HepG2 (cell line): ENCODE results near the gene TNFRSF6B. TPM values are rescaled to one million over a fixed set of nuclear protein-coding genes. Genes with fewer than 3 reads are reported as not detected.

Experiments used
- REPIN1 ChIP-seq: sonication (generic); formaldehyde crosslinking; IDR thresholded peaks from 2 replicates; pipeline ENCODE4 v1.8.0; 2022; ENCODE audit warnings: missing genetic modification reagents, low read depth, mild to moderate bottlenecking, borderline replicate concordance
- SETDB1 ChIP-seq: sonication (generic); formaldehyde crosslinking; IDR thresholded peaks from 2 replicates; pipeline ENCODE4 v1.5.1; 2020; ENCODE audit warnings: missing genetic modification reagents, mild to moderate bottlenecking, borderline replicate concordance
- TGIF2 ChIP-seq: IDR thresholded peaks from 2 replicates; pipeline ENCODE4 v1.6.1; 2016; ENCODE audit warnings: control low read depth, missing compliant biosample characterization
- ZNF720 ChIP-seq: sonication (generic); formaldehyde crosslinking; IDR thresholded peaks from 2 replicates; pipeline ENCODE4 v1.4.0; 2020; ENCODE audit warnings: missing genetic modification reagents
- ZNF777 ChIP-seq: sonication (generic); formaldehyde crosslinking; IDR thresholded peaks from 2 replicates; pipeline ENCODE4 v1.4.0; 2020; ENCODE audit warnings: missing genetic modification reagents
- ZSCAN29 ChIP-seq: sonication (generic); formaldehyde crosslinking; conservative IDR thresholded peaks from 2 replicates; pipeline ENCODE4 v1.4.0; 2020; ENCODE audit warnings: mild to moderate bottlenecking, missing genetic modification reagents
- polyA plus RNA-seq, 8 experiments: library from polyadenylated mRNA; depleted of rRNA in 3 of 8; stranded (reverse) in 7 of 8; unstranded in 1 of 8; fragments of >200 nt; fragmentation: Illumina TruSeq in 4 of 8; extraction: Trizol in 4 of 8; gene quantifications; 2 replicates each; pipeline versions ENCODE4 v1.2.1 to v1.2.3, GENCODE V29; 2011 to 2016; ENCODE audit warnings: low read depth in 4 of 8, missing spikeins in 1 of 8, mixed read lengths in 1 of 8; ENCODE audit not compliant: insufficient read depth in 1 of 8
- total RNA-seq, 5 experiments: library from RNA; depleted of rRNA; stranded (reverse); fragments of >200 nt; fragmentation: Illumina TruSeq; extraction: Trizol; gene quantifications; 2 replicates each; pipeline ENCODE4 v1.2.3, GENCODE V29; 2016; ENCODE audit warnings: low read depth in 1 of 5
- TF ChIP-seq, protein P1 (sequence below): sonication (generic); formaldehyde crosslinking; IDR thresholded peaks from 2 replicates; pipeline ENCODE4 v1.4.0; 2020; ENCODE audit warnings: low read depth, missing genetic modification reagents
- TF ChIP-seq, protein P2 (sequence below): sonication (generic); formaldehyde crosslinking; IDR thresholded peaks from 2 replicates; pipeline ENCODE4 v1.4.0; 2020; ENCODE audit warnings: missing genetic modification reagents
- TF ChIP-seq, protein P3 (sequence below): sonication (generic); formaldehyde crosslinking; IDR thresholded peaks from 2 replicates; pipeline ENCODE4 v1.4.0; 2020; ENCODE audit warnings: low read depth, mild to moderate bottlenecking, missing genetic modification reagents
- TF ChIP-seq, protein P4 (sequence below): sonication (generic); IDR thresholded peaks from 2 replicates; pipeline ENCODE4 v1.6.1; 2016; ENCODE audit warnings: low read depth, borderline replicate concordance

Gene TNFRSF6B
- total and polyA plus RNA-seq, 2 of the 13 experiments (the other 11 are each of a cell fraction or from before 2014, with no cell fraction given), result 0.24 TPM; not detected in 1

DNA sequence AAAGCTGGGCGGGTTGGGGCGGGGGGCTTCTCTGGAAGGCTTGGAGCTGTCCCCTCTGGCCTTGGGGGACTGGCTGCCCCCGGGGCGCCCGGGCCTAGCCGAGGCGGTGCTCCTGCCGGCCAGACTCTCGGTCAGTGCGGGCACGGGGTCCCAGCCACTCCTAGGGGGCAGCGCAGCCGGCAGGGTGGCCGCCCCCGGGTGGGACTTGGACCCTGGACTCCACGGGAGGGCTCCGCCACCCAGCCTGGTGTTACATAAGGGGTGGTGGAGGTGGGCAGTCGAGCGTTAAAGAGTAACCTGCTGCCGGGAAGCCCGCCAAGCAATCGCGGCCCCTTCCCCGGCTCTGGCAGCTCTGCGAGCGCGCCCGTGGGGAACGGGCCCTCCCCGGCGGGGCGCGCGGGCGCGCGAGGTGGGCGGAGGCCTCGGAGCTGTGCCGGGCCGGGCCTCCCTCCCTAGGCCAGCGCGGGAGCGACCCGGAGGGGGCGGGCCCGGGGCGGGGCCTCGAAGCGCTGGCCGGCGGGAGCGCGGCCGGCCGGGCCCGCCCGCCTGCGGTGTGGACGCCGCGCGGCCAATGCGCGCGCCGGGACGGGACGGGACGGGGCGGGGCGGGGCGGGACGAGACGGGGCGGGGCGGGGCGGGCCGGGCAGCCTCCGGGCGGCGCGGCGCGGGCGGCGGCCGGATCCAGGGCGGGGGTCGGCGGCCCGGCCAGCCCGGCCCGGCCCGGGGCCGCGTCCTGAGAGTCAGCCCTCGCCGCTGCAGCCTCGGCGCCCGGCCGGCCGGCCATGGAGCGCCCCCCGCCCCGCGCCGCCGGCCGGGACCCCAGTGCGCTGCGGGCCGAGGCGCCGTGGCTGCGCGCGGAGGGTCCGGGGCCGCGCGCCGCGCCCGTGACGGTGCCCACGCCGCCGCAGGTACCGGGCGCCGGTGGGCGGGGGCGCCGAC is 42.9 kb downstream of the TNFRSF6B start, which contains the start of gene SLC2A4RG (continued):
- no peak for TF ChIP-seq SETDB1 (CRISPR knock-in tag)
- peak; percentile 78 for TF ChIP-seq REPIN1
- TF ChIP-seq, protein P1, sequence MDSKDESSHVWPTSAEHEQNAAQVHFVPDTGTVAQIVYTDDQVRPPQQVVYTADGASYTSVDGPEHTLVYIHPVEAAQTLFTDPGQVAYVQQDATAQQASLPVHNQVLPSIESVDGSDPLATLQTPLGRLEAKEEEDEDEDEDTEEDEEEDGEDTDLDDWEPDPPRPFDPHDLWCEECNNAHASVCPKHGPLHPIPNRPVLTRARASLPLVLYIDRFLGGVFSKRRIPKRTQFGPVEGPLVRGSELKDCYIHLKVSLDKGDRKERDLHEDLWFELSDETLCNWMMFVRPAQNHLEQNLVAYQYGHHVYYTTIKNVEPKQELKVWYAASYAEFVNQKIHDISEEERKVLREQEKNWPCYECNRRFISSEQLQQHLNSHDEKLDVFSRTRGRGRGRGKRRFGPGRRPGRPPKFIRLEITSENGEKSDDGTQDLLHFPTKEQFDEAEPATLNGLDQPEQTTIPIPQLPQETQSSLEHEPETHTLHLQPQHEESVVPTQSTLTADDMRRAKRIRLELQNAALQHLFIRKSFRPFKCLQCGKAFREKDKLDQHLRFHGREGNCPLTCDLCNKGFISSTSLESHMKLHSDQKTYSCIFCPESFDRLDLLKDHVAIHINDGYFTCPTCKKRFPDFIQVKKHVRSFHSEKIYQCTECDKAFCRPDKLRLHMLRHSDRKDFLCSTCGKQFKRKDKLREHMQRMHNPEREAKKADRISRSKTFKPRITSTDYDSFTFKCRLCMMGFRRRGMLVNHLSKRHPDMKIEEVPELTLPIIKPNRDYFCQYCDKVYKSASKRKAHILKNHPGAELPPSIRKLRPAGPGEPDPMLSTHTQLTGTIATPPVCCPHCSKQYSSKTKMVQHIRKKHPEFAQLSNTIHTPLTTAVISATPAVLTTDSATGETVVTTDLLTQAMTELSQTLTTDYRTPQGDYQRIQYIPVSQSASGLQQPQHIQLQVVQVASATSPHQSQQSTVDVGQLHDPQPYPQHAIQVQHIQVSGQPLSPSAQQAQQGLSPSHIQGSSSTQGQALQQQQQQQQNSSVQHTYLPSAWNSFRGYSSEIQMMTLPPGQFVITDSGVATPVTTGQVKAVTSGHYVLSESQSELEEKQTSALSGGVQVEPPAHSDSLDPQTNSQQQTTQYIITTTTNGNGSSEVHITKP, result 0 out of 2 replicates have a peak, but pooled peaks have one; percentile 37
- TF ChIP-seq, protein P2, sequence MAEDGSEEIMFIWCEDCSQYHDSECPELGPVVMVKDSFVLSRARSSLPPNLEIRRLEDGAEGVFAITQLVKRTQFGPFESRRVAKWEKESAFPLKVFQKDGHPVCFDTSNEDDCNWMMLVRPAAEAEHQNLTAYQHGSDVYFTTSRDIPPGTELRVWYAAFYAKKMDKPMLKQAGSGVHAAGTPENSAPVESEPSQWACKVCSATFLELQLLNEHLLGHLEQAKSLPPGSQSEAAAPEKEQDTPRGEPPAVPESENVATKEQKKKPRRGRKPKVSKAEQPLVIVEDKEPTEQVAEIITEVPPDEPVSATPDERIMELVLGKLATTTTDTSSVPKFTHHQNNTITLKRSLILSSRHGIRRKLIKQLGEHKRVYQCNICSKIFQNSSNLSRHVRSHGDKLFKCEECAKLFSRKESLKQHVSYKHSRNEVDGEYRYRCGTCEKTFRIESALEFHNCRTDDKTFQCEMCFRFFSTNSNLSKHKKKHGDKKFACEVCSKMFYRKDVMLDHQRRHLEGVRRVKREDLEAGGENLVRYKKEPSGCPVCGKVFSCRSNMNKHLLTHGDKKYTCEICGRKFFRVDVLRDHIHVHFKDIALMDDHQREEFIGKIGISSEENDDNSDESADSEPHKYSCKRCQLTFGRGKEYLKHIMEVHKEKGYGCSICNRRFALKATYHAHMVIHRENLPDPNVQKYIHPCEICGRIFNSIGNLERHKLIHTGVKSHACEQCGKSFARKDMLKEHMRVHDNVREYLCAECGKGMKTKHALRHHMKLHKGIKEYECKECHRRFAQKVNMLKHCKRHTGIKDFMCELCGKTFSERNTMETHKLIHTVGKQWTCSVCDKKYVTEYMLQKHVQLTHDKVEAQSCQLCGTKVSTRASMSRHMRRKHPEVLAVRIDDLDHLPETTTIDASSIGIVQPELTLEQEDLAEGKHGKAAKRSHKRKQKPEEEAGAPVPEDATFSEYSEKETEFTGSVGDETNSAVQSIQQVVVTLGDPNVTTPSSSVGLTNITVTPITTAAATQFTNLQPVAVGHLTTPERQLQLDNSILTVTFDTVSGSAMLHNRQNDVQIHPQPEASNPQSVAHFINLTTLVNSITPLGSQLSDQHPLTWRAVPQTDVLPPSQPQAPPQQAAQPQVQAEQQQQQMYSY (CRISPR knock-in tag), result peak; percentile 39; the same call in 1 of the 2 replicates
- peak; percentile 48; the same call in 1 of the 2 replicates for TF ChIP-seq ZSCAN29 (CRISPR knock-in tag)
- 0 out of 2 replicates have a peak, but pooled peaks have one; percentile 30 for TF ChIP-seq ZNF720 (CRISPR knock-in tag)
- TF ChIP-seq TGIF2, result 0 out of 2 replicates have a peak, but pooled peaks have one; percentile 34
- TF ChIP-seq, protein P3, sequence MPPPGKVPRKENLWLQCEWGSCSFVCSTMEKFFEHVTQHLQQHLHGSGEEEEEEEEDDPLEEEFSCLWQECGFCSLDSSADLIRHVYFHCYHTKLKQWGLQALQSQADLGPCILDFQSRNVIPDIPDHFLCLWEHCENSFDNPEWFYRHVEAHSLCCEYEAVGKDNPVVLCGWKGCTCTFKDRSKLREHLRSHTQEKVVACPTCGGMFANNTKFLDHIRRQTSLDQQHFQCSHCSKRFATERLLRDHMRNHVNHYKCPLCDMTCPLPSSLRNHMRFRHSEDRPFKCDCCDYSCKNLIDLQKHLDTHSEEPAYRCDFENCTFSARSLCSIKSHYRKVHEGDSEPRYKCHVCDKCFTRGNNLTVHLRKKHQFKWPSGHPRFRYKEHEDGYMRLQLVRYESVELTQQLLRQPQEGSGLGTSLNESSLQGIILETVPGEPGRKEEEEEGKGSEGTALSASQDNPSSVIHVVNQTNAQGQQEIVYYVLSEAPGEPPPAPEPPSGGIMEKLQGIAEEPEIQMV (CRISPR knock-in tag), result peak; percentile 78; the same call in 1 of the 2 replicates
- TF ChIP-seq, protein P4, sequence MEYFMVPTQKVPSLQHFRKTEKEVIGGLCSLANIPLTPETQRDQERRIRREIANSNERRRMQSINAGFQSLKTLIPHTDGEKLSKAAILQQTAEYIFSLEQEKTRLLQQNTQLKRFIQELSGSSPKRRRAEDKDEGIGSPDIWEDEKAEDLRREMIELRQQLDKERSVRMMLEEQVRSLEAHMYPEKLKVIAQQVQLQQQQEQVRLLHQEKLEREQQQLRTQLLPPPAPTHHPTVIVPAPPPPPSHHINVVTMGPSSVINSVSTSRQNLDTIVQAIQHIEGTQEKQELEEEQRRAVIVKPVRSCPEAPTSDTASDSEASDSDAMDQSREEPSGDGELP, result no peak; the same call in 1 of the 2 replicates
- peak; percentile 63 for TF ChIP-seq ZNF777 (CRISPR knock-in tag)
